ENCODE results near the gene IL13. TPM values are rescaled to one million over a fixed set of nuclear protein-coding genes. Genes with fewer than 3 reads are reported as not detected.

IL13 gene
- total RNA-seq, 1 donor from 2014 or later, result not detected

DNA sequence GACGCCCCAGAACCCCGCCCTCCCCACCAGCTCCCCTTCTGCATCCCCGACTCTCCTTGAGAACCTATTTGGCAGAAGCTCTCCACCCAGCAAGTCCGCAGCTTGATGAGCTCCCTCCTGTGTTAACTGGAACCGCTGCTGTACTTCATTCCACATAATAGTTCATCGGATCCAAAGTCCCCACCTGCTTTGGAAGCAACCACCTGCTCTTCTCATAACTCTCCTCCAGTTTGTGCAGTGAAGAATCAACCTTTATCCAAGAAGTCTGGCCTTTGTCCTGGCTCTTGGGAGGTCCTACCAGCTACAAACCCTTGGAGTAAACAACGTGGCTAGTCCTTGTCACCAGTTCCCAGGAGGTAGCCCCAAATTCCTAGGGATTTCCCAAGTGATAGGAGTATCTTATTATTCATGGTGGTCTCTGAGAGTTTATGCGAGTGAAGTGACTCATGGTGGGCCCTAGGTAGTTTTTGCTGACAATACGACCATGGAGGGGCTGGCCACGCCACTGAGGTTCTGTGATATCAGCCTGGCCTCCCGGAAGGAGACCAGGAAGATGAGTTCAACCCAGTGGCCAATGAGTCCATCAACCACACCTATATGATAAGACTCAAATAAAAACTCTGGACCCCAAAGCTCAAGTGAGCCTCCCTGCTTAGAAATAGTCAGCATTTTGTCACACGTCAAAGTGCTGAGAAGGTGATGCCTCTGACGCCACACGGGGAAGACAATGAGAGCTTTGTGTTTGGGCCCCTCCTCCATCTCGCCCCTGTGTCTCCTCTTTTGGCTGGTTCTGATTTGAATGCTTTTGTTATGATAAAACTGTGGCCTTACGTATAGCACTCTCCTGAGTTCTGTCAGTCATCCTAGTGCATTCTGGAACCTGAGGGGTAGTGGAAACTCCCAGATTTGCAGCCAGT, 12.3 kb downstream of the IL13 start:
- DNase-seq (ENCODE audit: low spot score), result no peak

DNA sequence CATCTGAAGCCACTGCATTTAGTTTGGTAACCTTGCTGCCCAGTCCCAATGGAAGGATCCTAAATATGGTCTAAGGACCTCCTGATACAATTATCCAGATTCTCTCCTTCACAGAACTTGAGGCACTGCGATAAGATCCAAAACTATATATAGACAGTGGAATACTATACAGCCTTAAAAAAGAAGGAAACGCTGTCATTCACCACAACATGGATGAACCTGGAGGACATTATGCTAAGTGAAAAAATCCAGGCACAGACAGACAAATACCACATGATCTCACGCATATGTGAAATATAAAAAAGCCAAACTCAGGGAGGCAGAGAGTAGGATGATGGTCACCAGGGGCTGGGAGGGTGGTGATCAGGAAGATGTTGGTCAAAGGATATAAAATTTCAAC, 13.0 kb downstream of the IL13 start:
- no peak for DNase-seq (ENCODE audit: low spot score)

DNA sequence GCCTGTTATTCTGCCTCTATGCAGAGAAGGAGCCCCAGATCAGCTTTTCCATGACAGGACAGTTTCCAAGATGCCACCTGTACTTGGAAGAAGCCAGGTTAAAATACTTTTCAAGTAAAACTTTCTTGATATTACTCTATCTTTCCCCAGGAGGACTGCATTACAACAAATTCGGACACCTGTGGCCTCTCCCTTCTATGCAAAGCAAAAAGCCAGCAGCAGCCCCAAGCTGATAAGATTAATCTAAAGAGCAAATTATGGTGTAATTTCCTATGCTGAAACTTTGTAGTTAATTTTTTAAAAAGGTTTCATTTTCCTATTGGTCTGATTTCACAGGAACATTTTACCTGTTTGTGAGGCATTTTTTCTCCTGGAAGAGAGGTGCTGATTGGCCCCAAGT, 15.5 kb downstream of the IL13 start:
- no peak for DNase-seq (ENCODE audit: low spot score)

DNA sequence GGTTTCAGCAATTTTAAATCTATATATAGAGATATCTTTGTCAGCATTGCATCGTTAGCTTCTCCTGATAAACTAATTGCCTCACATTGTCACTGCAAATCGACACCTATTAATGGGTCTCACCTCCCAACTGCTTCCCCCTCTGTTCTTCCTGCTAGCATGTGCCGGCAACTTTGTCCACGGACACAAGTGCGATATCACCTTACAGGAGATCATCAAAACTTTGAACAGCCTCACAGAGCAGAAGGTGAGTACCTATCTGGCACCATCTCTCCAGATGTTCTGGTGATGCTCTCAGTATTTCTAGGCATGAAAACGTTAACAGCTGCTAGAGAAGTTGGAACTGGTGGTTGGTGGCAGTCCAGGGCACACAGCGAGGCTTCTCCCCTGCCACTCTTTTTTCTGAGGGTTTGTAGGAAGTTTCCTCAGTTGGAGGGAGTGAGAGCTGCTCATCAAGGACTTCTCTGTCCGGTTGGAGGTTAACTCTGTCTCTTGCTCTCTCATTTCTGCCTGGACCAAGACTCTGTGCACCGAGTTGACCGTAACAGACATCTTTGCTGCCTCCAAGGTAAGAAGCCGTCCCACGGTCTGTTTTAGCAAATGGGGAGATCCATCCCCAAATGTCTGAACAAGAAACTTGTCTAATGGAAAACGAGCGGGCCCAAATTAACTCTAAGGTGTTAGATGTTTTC, 16.1 kb downstream of the IL13 start, which contains the start of gene IL4:
TSS of gene IL4 (plus strand) at position 51 of the 692 bp plus-strand sequence. CDS start at position 113, 62 bp downstream.
- DNase-seq (ENCODE audit: low spot score), result no peak

DNA sequence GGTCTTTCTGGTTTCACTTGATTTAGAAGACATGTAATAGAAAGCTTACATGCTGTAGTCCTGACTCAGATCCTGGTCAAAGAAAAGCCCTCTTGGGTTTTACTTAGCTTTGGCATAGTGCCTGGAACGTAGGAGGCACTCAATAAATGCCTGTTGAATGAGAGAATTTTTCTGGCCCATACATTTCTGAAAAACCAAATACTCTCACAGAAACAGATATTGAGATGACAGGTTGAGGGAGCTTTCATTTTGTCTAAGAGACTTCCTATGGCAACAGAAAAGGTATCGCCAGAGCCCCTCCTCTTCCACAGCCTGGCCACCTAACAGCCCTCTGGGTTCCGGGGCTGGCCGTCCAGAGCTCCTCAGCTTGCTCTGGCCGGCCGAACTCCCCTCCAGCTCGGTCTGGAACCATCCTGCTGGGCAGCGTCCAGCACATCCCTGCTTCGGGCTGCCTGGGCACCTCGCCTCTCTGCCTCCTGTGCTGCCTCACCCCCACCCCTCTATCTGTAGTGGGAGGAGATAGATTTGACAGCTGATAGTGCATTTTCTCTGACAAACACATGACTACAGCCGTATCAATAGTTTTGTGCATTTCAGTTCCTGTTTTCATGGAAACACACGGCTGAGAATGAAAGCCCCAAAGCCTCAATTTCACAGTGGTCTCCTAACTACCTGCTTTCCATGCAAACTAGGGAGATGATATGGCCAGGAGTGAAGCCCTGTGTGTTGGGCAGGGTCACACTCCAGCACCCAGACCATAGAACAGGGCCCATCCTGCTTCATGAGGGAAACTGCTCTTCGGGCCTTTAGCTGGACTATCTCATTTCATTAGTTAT, 16.9 kb downstream of the IL13 start:
- peak; percentile 84 for DNase-seq (ENCODE audit: low spot score)

DNA sequence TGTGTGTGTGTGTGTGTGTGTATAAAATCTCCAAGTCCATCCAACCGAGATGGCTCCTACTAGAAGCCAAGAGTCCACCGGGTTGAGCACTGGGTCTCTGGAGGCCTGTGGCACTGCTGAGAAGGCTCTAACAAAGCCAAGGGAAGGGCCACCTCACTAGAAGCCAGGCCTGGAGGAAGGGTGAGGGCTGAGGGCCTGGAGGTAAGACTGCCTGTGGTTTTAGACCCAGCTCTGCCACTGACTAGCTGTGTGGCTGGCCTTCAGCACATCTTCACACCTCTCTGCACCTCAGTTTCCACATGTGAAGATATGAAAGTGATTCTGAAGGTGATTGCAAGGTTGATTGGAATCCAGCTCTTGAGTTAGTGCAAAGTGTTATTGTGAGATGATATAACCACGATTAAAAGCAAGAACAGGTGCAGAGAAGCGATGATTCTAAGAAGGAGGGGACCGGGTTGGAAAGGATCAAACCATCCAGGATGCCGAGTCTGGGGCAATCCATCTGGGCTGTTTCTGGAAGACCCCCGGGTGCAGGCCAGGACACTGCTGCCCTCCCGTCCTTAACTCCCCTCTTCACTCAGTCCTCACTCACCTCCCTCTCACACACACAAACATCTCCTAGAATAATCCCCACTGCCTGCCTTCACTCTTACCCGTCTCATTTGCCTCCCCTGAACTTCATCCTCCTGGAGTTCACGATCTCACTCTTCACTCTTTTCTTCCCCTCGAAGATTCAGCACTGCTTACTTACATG, 18.1 kb downstream of the IL13 start:
- DNase-seq (ENCODE audit: low spot score), result no peak

DNA sequence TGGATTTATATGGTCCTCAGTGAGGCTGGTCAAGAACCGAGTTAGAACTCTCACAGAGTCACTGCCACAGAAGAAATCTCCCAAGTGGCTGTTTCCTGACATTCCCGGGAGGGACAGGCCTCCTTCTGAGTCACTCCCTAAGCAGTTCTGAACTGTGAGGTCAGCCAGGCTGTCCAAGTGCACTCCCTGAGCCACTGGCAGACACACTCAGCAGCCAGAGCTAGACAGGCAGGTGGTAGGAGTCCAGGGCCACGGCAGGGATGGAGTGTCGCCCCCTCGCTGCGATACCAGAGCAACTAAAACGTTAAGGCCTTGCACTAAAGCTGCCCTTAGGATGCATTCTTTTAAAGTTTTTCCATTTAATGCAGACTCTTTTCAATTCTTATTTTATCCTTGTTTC, 19.2 kb downstream of the IL13 start:
- DNase-seq (ENCODE audit: low spot score), result peak; percentile 80

DNA sequence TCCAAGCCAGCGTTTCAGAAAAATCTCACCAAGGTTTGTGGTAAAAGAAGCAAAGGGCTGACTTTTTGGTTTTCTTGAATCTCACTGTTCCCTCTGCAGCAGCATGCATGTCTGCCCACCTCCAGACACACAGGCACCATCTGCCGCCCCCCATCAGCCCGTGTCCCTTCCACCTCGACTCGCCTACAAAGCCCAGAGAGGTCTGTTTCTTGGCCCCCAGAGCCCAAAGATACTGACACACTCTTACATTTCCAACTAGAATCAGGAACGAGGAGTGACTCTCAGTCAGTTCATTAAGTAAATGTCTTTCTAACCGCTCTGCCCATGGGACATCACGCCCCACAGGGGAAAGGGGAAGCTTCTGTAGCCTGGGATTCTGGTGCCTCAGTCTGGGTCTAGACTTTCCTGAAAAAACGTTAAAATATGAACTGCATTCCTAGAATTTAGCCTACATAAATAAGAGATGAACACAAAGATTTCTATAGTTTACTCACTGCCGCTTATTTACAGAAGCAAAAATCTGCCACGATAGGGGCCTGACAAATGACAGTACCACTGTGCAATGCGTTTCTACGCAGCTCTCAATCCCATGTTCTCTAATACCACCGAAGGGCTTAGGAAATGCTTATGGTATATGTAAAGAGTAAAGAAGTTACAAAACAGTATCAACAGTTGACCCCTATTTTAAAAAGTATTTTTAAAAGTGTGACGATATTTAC, 19.9 kb downstream of the IL13 start:
- no peak for DNase-seq (ENCODE audit: low spot score)

DNA sequence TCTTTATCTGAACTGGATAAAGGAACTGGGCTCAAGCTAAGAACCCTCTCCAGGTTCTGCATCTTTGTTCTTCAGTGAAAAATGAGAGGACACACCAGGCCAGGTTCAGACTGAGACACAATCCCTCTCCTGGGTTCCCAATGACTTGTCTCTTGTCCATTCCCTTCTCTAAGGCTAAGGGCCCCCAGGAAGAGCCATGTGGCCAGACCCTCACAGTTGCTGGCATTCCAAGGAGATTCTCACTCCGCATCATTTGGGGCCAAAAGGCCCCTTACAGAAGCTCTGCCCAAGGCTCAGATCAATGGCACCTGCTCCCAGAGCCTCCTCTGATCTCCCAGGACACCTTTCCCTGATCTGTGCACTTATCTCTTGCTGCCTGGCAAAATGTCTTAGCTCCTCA, 20.8 kb downstream of the IL13 start:
- DNase-seq (ENCODE audit: low spot score), result no peak

DNA sequence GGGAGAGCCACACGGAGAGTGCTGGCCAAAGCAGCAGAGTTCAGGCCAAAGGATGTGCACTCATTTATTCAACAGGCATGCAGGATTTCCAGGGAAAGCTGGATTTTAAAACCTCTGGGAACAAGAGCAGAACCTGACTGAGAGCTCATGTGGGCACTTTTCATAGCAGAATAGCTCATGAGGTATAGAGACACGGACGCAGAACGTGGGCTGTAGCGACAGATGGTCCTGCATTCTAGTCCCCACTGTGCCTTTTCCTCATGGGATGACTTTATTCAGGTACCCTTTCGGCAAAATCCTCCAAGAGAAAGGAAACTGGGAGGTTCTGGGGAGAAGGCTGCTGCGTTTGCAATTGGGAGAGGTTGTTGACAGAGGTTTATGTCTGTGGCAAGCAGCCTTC, 21.2 kb downstream of the IL13 start:
- DNase-seq (ENCODE audit: low spot score), result no peak

DNA sequence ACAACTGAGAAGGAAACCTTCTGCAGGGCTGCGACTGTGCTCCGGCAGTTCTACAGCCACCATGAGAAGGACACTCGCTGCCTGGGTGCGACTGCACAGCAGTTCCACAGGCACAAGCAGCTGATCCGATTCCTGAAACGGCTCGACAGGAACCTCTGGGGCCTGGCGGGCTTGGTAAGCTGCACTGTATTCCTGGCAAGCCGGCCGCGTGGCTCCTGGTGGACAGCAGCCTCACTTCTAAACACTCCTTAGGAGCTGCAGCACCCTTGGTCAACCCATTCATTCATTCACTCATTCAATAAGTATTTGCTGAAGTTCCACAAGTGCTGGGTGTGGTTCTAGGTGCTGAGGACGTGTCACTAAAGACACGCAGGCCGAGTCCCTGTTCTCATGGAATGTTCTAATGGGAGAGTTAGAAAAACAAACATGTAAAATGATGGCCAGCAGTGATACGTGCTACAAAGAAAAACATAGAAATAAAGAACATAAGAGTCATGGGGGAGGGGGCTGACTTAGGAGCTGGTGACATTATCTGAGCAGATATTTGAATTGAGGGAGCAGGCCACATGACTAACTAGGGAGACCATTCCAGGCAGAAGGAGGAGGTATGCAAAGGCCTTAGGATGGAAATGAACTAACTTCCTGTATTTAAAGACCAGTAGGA, 21.9 kb downstream of the IL13 start:
- DNase-seq (ENCODE audit: low spot score), result no peak

DNA sequence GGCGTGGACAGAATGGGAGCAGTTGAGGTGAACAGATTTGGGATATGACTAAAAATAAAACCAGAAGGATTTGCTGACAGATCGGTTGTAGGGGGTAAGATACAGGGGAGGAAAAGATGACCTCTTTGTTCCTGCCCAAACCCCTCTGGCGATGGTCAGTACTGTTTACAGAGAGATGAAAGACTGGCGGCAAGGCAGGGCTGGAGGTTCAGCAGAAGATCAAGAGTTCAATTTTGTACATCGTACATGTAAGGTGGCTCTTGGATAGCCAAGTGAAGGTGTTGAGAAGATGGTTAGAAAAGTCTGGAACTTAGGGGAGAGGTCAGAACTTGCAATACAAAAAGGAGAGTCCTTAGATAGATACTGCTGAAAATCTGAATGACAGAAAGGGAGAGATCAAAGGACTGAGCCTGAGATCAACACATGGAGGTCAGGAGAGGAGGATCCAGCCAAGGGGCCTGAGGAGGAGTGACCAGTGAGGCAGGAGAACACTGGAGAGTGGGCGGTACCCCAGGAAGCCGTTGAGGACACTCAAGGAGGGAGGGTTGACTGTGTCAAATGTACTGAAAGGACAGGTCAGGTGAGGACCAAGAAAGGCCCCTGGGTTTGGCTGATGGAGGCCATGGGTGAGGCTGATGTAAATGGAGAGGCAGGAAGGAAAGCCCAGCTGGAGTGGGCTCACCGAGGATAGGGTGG, 23.0 kb downstream of the IL13 start:
- no peak for DNase-seq (ENCODE audit: low spot score)

DNA sequence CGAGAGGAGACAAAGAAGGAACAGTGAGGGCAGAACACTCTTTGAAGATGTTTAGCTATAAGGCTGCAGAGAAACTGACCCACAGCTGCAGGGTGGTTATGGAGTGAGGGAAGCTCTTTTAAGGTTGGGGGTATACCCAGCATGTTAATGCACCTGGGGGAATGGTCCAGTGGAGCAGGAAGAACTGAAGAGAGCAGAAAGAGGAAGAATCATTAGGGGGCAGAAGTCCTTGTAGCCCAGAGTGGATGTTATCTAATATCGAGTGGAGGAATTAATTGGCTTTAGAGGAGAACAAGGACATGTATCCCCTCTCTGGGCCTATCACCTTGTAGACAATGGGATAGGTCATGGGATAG, 23.5 kb downstream of the IL13 start:
- no peak for DNase-seq (ENCODE audit: low spot score)

DNA sequence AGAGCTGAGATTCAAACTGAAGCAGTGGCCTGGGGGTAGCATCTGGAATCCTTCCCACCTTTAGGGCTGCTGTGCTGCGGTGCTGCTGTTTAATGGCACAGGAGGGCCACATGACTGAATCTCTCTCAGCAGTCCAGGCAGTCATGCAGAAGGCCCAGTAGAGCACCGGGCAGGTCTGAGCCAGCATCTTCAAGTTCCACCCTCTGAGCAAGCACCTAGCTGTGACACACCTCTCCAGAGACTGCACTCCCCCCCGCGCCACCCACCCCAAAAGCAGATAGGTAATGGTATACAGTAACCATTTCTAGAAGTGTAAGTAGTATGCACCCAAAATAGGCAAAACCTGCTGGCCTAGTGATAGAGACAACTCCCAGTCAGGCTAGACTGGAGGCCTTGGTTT, 24.0 kb downstream of the IL13 start:
- DNase-seq (ENCODE audit: low spot score), result no peak

DNA sequence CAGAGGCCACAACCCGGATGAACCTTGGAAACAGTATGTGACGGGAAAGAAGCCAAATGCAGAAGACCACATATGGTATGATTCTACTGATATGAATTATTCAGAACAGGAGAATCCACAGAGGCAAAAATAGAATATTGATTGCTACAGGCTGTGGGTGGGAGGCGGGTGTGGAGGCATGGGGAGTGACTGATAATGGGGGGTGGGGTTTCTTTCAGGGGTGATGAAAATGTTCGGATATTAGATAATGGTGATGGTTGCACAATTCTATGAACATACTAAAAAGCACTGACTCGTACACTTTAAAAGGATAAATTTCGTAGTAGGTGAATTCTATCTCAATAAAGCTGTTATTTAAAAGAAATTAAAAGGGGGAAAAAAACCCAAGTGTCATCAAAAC, 26.5 kb downstream of the IL13 start:
- no peak for DNase-seq (ENCODE audit: low spot score)

DNA sequence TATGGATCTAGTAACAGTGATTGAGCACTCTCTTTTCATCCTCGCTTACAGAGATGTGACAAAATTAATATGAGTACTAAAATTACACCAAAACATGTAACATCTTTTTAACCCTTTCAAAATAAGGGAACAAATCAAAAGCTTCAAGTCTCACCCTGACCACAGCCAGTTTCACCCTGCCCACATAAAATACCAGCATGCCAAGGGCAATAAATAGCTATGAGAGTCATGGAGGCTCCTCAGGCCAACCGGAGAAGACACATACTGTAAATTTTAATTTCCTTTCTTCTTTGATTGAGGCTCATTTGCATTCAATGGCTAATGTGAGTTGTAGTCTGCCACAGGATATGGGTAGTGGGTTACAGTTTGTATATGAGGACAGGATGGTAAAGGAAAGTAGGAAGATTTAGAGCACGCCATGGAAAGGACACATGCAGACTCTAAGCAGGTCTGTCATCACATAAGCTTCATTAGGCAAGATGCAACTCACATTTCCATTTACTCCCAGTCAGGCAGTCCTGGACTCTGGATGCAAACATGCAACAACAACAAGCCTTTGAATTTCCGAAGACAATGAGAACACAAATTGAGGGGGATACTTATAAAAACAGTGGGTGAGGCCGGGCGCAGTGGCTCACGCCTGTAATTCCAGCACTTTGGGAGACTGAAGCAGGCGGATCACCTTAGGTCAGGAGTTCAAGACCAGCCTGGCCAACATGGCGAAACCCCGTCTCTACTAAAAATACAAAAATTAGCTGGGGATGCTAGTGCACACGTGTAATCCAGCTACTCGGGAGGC, 27.1 kb downstream of the IL13 start:
- no peak for DNase-seq (ENCODE audit: low spot score)

DNA sequence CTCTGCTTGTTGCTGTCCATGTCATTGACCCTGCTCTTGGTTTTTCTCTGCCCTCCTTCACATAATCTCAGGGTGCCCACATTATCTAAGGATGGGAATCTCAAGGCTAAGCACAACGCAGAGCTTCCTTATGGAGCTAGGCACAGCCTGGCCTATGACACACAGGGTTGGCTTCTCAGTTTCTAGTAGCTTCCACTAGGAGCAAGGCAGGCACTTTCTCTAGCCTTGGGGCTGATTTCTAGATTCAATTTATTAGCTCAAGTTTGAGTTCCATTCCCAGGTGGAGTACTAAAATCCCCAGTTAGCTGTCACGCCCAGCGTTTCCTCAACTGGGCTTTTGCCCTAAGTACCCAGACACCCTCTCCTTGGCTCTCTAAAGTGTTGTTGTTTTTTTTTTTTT, 28.2 kb downstream of the IL13 start:
- no peak for DNase-seq (ENCODE audit: low spot score)

DNA sequence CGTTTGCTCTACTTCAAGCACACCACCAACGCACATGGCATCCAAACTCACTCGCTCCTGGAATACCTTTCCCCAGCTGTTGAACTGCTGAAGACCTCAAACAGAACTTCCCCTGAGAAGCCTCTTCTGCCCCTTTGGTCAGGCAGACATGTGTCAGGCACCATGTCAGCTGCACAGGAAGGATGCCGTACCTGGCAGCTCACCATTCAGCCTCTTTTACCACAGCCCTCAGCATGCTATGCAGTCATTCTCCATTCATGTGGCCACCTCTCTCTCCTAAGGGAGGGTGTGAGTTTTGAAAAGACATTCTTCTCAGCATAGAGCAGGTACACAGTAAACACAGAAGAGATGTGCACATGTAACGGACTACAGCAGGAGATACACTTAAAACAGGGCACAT, 30.0 kb downstream of the IL13 start:
- DNase-seq (ENCODE audit: low spot score), result no peak
